ENCODE measurements around the gene ARMC2. TPM values are rescaled to one million over a fixed set of nuclear protein-coding genes. Genes with fewer than 3 reads are reported as not detected.

Gene ARMC2
- total and polyA plus RNA-seq, 2 of the 4 experiments (the other 2 are of a cell fraction) = 0.72 to 3.9 TPM

DNA sequence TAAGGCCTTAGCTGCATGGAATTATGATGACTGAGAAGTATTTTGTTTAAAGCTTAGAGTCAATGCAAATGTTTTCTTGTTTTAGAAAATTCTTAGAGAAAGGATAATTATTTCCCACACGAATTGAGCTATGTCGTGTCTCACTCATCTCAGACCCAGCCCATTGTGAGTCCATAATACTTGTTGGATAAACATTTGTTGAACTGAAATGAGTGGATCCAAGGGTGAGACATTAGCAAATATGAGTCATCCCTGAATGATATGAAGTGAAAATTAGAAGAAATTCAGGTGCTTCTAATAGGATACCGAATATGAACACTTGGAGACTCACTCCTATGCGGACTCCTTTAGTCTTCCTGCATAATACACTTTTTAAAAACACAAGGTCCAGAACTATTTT is 41.6 kb upstream of the ARMC2 start:
- TF ChIP-seq POLR2A (IDR thresholded peaks at IDR 0.05; ENCODE audit: low read depth, low read length) (no peak), MAFK (IDR thresholded peaks at IDR 0.05; ENCODE audit: low read depth, low read length) (no peak), FOS (IDR thresholded peaks at IDR 0.05; ENCODE audit: low read depth, low read length) (0 out of 2 replicates have a peak, but pooled peaks have one; percentile 15)
- TF ChIP-seq, protein P1, sequence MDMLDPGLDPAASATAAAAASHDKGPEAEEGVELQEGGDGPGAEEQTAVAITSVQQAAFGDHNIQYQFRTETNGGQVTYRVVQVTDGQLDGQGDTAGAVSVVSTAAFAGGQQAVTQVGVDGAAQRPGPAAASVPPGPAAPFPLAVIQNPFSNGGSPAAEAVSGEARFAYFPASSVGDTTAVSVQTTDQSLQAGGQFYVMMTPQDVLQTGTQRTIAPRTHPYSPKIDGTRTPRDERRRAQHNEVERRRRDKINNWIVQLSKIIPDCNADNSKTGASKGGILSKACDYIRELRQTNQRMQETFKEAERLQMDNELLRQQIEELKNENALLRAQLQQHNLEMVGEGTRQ (IDR thresholded peaks at IDR 0.05; ENCODE audit: low read depth, low read length) = no peak
- Histone ChIP-seq H3K9me1 (ENCODE audit: insufficient read depth, low read length) (no peaks in the 10 kb centered on the region; the same call in 1 of the 2 replicates), H2AK5ac (ENCODE audit: low read depth, low read length) (no peak overlapping the region), H3K23ac (ENCODE audit: low read depth, low read length) (no peak overlapping the region), H3K56ac (ENCODE audit: extremely low read depth, insufficient read depth, low read length) (no peak overlapping the region), H3K4me1 (ENCODE audit: control insufficient read depth, insufficient read depth, low read length) (peaks cover 9% of the 10 kb centered on the region), H2AK9ac (replicated peaks; ENCODE audit: low read depth, low read length, poor library complexity) (no peak overlapping the region), H2BK20ac (ENCODE audit: low read depth, low read length) (no peak overlapping the region), H3K36me3 (ENCODE audit: control insufficient read depth, insufficient read depth, low read length) (no peaks in the 10 kb centered on the region), H3K79me1 (ENCODE audit: low read depth in 1 of 2, low read length in 2 of 2) (no peaks in the 10 kb centered on the region), H2BK120ac (ENCODE audit: low read depth, low read length) (no peak overlapping the region), H4K20me1 (ENCODE audit: insufficient read depth, low read length) (no peaks in the 10 kb centered on the region), H4K5ac (ENCODE audit: low read depth, low read length) (no peak overlapping the region), H4K8ac (ENCODE audit: low read depth in 2 of 2, low read length in 2 of 2) (no peak overlapping the region), H4K91ac (ENCODE audit: insufficient read depth, low read depth, low read length) (no peak overlapping the region), H3K4ac (ENCODE audit: low read depth, low read length) (no peak overlapping the region), H3K14ac (replicated peaks; ENCODE audit: low read depth, low read length) (no peak overlapping the region), H3K9me3 (ENCODE audit: control insufficient read depth, insufficient read depth, low read length) (no peaks in the 10 kb centered on the region), H3K4me3 (ENCODE audit: insufficient read depth, low read depth, low read length) (no peak overlapping the region), H2BK15ac (ENCODE audit: low read depth, low read length) (no peak overlapping the region), H2BK5ac (ENCODE audit: low read depth, low read length, poor library complexity, severe bottlenecking) (no peak overlapping the region), H3K27ac (ENCODE audit: insufficient read depth, low read length) (no peak overlapping the region), H3K18ac (ENCODE audit: low read depth, low read length) (no peak overlapping the region), H3K27me3 (ENCODE audit: control insufficient read depth, insufficient read depth, low read length) (peaks cover 2% of the 10 kb centered on the region), H3K4me2 (ENCODE audit: low read depth, low read length) (no peak overlapping the region; the same call in 1 of the 2 replicates), H3K9ac (ENCODE audit: low read depth, low read length) (no peak overlapping the region), H2AFZ (replicated peaks; ENCODE audit: low read length, poor library complexity) (no peak overlapping the region)
- ATAC-seq (ENCODE audit: low read depth) = peak; percentile 53; the same call in 1 of the 2 replicates
- peak; percentile 34 for DNase-seq
- CTCF ChIA-PET = no interaction called here
- dilution Hi-C loops (cut with HindIII; ENCODE audit: low sequenced_read_pairs, unreplicated experiment) (no loop called here), in situ Hi-C loops (cut with MboI; ENCODE audit: low sequenced_read_pairs) (no loop called here), intact Hi-C loops (cut with micrococcal nuclease) (no loop called here)
- WGBS, 2 experiments (ENCODE audit: extremely low coverage in 2 of 2, insufficient read length in 1 of 2) = no CpG with 5 or more reads among the region's 4 CpGs
- no TSS peak for BruUV-seq (replicated peaks)
- POLR2A ChIA-PET (ENCODE audit: unreplicated experiment) = no interaction called here
